Activated CD8-positive, alpha-beta memory T cell treated with anti-CD3 and anti-CD28 coated beads, Interleukin-2, amount 50 U/mL, for 1 hour (primary cell): ENCODE data around the gene AKIP1.
"Not testable (repeated sequence)": the region's sequence is repeated elsewhere in the genome, so short reads cannot be mapped to it uniquely, and the experiment has no call there.

ENCODE experiments used
- DNase-seq: peaks from one replicate; pipeline ENCODE4 v3.0.0-alpha.2; 2020; ENCODE audit errors: extremely low read depth

AKIP1 gene

DNA sequence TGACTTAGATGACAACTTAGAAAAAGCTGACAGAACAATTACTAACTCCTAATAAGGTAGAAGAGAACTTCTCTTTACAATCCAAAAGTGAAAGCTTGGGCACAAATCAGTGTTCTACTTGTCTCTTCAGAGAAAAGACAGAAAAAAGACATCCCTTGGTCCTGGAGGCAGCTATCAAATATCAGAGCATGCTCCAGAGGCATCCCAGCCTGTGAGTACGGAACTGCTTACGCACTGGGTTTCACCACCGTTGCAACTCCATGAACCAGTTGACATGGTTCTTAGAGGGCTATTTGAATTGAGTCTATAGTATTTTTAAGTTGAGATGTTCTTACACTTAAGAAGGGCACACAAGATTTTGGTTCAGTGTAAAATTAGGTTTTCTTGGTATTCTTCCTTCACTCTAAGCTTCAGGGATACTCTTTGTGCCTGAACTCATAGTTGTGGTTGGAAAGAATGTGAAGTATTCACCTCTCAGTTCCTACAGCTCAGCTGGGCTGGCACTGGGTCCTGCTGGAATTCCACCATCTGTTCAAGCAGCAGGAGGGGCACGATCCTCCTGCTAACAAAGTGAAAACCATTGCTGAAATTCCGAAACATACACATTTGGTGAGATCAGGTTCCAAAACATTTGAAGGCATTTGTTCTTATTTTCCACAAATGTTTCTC lies 6.3 kb downstream of the AKIP1 start:
- DNase-seq: no peak

DNA sequence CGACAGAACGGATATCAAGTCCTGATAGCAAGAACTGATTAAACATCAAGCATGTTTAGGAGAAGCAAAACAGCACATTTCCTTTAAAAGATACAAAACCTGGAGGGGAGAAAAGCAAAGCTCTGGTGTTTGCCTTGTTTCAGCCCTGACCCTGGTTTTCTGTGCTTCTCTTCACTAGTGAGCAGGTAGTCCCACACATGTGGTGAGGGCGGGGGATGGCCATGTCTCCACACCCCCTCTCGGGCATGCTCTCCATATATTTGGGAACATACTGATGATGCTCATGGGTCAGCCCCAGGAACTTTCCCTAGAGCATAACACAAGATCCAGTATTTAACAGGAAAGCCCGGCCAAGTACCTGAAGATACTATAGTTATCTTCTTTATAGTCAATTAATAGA lies 11.7 kb downstream of the AKIP1 start:
- DNase-seq: no peak

DNA sequence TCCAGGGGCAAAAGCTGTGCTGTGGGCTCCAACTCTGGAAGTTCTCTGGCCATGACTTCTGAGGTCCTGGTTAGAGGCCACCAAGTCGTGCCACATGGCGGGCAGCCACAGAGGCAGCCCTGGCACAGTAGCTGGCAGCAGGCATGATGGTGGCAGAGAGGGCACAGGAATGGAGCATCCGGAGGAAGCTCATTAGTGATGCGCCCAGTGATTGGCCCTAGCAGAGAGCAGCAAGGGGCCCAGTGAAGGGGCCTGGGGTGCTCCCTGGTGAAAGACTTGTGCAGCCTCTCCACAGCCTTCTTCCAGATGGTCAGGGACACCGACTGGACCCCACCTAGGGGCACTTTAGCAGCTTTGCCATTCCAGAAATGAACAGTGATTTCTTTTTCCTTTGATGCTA lies 14.7 kb downstream of the AKIP1 start:
- no peak for DNase-seq

DNA sequence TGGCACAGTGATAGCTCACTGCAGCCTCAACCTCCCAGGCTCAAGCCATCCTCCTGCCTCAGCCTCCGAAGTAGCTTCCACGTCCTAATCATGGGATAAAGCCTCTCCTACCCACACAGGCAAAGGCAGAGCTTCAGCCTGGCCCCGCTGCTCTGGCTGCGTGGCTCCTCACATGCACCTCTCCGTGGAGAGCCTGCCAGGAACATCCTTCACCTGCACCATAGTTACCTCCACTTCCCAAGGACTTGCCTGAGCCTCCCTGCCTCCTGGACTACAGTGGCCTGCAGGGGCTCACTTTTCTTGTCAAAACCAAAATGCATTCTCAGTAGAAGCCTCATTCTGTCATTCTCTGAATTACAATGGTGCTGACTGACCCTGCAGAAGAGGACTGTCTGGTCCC lies 15.2 kb downstream of the AKIP1 start:
- no peak for DNase-seq

GRCh38 chr11:8927233-8927632 lies 16.2 kb downstream of the AKIP1 start:
- no peak for DNase-seq

GRCh38 chr11:8928205-8928604 lies 17.2 kb downstream of the AKIP1 start:
- DNase-seq: no peak

GRCh38 chr11:8928981-8929615 lies 18.1 kb downstream of the AKIP1 start:
- DNase-seq: no peak

DNA sequence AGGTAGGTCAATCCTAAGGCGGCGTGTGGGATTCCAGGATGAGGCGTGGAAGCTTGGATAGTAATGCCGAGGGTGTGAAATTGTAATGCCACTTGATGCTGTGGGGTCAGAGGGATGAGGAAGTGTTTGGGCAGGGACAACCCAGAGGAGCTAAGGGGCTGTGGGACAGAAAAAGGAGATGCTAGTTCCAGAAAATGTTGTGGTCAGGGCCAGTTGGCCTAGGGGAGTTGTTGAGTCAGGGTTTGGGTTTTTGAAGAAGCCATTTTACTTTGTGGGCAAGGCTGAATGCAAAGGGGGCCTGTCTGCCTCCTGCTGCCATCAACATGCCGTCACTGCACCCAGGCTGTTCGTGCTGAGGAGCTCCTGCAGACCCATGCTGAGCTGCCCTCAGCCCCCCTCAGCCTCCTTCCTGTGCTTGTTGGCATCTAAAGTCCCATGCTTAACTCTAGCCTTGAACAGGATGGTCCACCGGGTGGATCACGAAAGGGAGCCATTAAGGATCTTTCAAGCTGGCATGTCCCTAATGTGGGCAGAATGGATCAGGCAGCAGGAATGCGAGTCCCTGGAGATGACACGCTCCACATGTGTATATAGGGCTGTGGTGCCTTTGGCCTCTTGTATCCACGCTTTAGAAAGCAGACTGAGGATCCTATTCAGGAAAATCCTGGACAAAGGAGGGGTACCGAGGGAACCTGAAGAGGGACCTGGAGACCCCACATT lies 19.6 kb downstream of the AKIP1 start:
- DNase-seq: no peak

- no peak for DNase-seq
Measured at GRCh38 chr11:8932564-8933180, 21.7 kb downstream of the AKIP1 start, which contains the start of gene C11orf16. C11orf16 (minus strand) TSS chr11:8932947; CDS start chr11:8932308, 639 bp downstream.

DNA sequence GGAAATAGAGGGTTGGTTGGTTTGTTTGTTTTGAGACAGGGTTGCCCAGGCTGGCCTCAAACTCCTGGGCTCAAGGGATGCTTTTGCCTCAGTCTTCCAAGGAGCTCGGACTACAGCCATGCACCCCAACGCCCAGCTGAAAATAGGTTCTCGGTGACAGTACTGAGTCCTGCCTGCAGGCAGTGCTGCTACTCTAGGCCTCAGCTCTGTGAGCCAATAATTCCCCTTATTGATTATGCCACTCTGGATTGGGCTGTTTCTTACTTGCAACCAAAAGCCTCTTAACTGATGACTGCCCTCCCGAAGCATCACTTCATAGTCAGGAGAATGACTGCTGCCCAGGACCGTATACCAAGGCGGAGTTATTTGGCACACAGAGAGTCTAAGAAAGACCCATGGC lies 22.9 kb downstream of the AKIP1 start:
- DNase-seq: no peak

- no peak for DNase-seq
Measured at GRCh38 chr11:8934742-8935488, 23.9 kb downstream of the AKIP1 start.

- DNase-seq: not testable (repeated sequence)
Measured at GRCh38 chr11:8935789-8936188, 24.8 kb downstream of the AKIP1 start.

DNA sequence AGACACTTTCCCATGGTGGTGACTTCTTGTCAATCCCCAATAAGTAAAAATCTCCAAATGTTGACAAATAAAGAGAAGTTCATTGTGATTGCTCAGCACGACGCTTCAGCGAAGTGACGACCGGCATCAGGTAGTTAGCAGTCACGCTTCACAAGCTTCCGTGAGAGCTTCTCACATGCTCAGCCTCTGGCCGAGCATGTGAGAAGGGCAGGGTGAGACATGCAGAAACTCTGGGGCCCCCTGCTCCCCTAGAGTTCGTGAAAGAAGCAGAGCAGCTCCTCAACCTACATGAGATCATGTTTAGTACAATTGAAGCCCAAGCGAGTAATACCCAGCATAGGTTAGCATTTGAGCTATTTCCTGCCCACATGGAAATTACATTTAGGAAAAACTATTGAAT lies 26.2 kb downstream of the AKIP1 start:
- no peak for DNase-seq

DNA sequence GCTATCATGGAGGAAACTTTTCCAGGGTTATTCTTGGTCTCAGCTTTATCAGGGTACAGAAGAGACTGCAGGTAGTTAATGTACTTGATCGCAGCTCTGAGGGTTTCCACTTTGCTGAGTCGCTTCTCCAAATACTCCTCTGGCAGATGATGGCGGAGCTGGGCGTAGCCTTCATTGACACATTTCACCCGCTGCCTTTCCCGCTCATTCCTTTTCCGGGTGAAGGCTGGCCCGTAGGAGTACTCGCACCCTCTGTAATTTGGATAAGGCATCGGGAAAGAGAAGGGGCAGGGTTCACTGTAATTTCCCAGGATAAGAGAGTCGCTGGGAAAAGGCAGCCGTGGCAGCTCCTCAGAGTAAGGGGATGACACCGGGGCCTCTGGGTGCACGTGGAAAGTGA lies 26.7 kb downstream of the AKIP1 start:
- DNase-seq: no peak

GRCh38 chr11:8941341-8942103 lies 30.5 kb downstream of the AKIP1 start:
- no peak for DNase-seq

GRCh38 chr11:8942518-8943066 lies 31.6 kb downstream of the AKIP1 start, which contains the start of gene ASCL3:
ASCL3 (minus strand) TSS chr11:8943016; CDS start chr11:8938161, 4,855 bp downstream.
- no peak for DNase-seq

- DNase-seq: no peak
Measured at GRCh38 chr11:8947230-8947943, 36.4 kb downstream of the AKIP1 start.

DNA sequence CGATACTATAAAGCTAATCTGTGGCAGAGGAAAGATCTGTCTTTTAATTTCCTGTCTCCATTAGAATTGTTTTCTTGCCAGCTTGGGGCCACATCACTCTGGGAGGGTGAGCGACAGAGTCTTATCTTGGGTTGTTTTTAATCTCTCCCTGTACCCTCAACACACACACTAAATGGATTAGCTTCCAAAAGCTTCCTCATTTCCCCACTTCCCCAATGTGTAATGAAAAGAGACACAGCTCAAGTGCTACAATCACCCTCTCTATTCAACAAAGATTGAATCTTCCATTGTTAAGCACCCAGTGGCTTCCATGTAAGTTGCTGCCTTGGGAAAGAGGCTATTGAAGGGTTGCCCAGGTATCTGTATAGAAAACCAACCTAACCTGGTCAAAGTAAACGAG lies 37.9 kb downstream of the AKIP1 start:
- no peak for DNase-seq

DNA sequence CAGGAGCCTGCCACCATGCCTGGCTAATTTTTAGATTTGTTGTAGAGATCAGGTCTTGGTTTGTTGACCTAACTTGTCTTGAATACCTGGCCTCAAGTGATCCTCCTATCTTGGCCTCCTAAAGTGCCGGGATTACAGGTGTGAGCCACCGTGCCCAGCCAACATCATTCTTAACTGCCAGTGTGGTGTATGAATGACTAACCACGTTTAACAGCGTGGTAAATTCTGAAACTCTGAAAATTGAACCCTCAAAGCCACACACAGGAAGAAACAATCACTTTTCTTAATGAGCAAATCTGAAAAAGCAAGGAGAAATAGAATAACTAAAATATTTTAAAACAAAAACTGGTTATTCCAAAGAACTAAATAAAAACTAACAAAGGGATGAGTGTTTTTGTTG lies 45.9 kb downstream of the AKIP1 start:
- DNase-seq: no peak

- no peak for DNase-seq
Measured at GRCh38 chr11:8959546-8960166, 48.7 kb downstream of the AKIP1 start.
